Spleen (tissue), 11 donors: Measurements from ENCODE around the gene GART. TPM values are rescaled to one million over a fixed set of nuclear protein-coding genes. Genes with fewer than 3 reads are reported as not detected.
"Not testable (repeated sequence)": the region's sequence is repeated elsewhere in the genome, so short reads cannot be mapped to it uniquely, and the experiment has no call there.

Source experiments
- DNase-seq: peaks from one replicate; pipeline ENCODE4 v3.0.0-alpha.2; 2020
- H3K27ac ChIP-seq, 8 donors: fragments of 200-600 bp; sonication (generic) in 7 of 8; 1 replicate in 4 of 8; 2 replicates in 4 of 8; pipeline versions ENCODE4 v1.5.0 to v1.8.0; 2016 to 2021; ENCODE audit warnings: inconsistent platforms in 4 of 8, mild to moderate bottlenecking in 4 of 8, moderate library complexity in 1 of 8
- H3K27me3 ChIP-seq, 7 donors: fragments of 200-600 bp; sonication (generic) in 6 of 7; replicated peaks in 1 of 7; 1 replicate in 4 of 7; 2 replicates in 3 of 7; pipeline versions ENCODE4 v1.5.0 to v1.8.0; 2016 to 2021; ENCODE audit warnings: inconsistent platforms in 3 of 7, mild to moderate bottlenecking in 1 of 7
- H3K36me3 ChIP-seq, 6 donors: fragments of 200-600 bp; sonication (generic) in 5 of 6; 1 replicate in 4 of 6; 2 replicates in 2 of 6; pipeline versions ENCODE4 v1.5.0 to v1.8.0; 2016 to 2021; ENCODE audit warnings: inconsistent platforms in 2 of 6
- H3K4me1 ChIP-seq, 6 donors: fragments of 200-600 bp; sonication (generic) in 5 of 6; 1 replicate in 3 of 6; 2 replicates in 3 of 6; pipeline versions ENCODE4 v1.5.0 to v1.8.0; 2016 to 2021; ENCODE audit warnings: inconsistent platforms in 3 of 6
- H3K4me3 ChIP-seq, 8 donors: fragments of 200-600 bp; sonication (generic) in 7 of 8; 1 replicate in 4 of 8; 2 replicates in 4 of 8; pipeline versions ENCODE4 v1.5.0 to v1.8.0; 2016 to 2021; ENCODE audit warnings: inconsistent platforms in 4 of 8, mild to moderate bottlenecking in 4 of 8, moderate library complexity in 2 of 8
- H3K9me3 ChIP-seq, 8 donors: fragments of 200-600 bp; sonication (generic) in 7 of 8; 1 replicate in 4 of 8; 2 replicates in 4 of 8; pipeline versions ENCODE4 v1.5.0 to v1.8.0; 2016 to 2021; ENCODE audit warnings: inconsistent platforms in 4 of 8
- POLR2A ChIP-seq, 3 donors: fragments of 450-650 bp; IDR thresholded peaks; one replicate each; pipeline ENCODE4 v1.5.1; 2017; ENCODE audit warnings: antibody characterized with exemption in 3 of 3, mild to moderate bottlenecking in 1 of 3
- POLR2AphosphoS5 ChIP-seq, 3 donors: sonication (generic); formaldehyde crosslinking; IDR thresholded peaks; one replicate each; pipeline ENCODE4 v1.5.1; 2017; ENCODE audit warnings: antibody characterized with exemption in 3 of 3
- WGBS, 5 donors: extraction: QIAGEN DNeasy Blood & Tissue Kit in 3 of 5; methylation state at CpG; one replicate each; pipeline versions ENCODE4 v1.1.5 to v1.1.7; 2013 to 2018; 5-methylcytosine and 5-hydroxymethylcytosine counted together
- intact Hi-C: fragments of 100-400 bp; cut with DNase I; formaldehyde crosslinking; loops from one replicate; pipeline ENCODE4 v1.15.0; 2023; ENCODE audit warnings: low total_unique reads
- polyA plus RNA-seq, 3 donors: library from polyadenylated mRNA; stranded (reverse); fragments of 200-250 nt; gene quantifications; one replicate each; pipeline ENCODE4 v1.2.1, GENCODE V29; 2013
- total RNA-seq, 7 donors: library from RNA; depleted of rRNA in 3 of 7; stranded (reverse); fragments of >200 nt in 3 of 7; fragmentation: NEBNext Ultra II Directional in 4 of 7; extraction: Animal tissue kit (Norgen Biotek cat#: 25700) in 4 of 7; gene quantifications; one replicate each; pipeline versions ENCODE4 v1.1.0 to v1.2.1, GENCODE V29; 2016 to 2021
- TF ChIP-seq, protein P1 (sequence below), 11 experiments: fragments of 200-600 bp in 7 of 11; fragments of 450-650 bp in 4 of 11; sonication (generic) in 4 of 11; IDR thresholded peaks in 8 of 11; conservative IDR thresholded peaks in 3 of 11; 1 replicate in 7 of 11; 2 replicates in 4 of 11; pipeline versions ENCODE4 v1.4.0 to v1.8.0; 2016 to 2021; ENCODE audit warnings: antibody characterized with exemption in 11 of 11, inconsistent platforms in 4 of 11, mild to moderate bottlenecking in 1 of 11
- donor health status: healthy with polysubstance abuse.
- donor health status: DM: no; HTN: no; CAD: no; lungs with moderate emphysema.
- donor health status: DM: no; HTN: no; CAD: no.
- donor health status: Bipolar disorder and iron deficiency.
- donor health status: healthy.
- donor health status: DM: no; HTN: no; CAD: no.
- donor health status: DM: yes; HTN: yes; CAD: no.

Gene GART
- total and polyA plus RNA-seq, 10 donors = 14.3 to 113 (median 64.7) TPM

DNA sequence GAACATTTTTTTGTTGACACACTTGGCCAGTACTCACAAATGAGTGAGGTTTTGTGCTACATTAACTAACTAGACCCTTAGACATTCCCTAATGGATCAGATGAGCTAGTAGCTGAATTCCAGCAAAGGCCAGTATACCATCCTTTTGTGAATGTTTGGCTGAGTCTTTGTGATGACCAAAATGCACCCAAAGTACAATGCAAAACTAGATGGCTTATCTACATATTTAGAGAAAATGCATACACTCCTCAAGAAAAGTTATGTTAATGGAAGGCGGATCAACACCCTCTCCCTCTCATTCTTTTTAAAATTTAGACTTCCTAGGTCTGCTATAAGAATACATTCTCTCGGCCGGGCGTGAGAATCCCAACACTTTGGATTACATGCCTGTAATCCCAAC, 30.3 kb downstream of the GART start:
- Histone ChIP-seq H3K4me1 (peaks cover 0 to 13% (median 2%) of the 10 kb centered on the region in 6 donors), H3K27ac (no peak overlapping the region), H3K9me3 (no peaks in the 10 kb centered on the region), H3K27me3 (no peaks in the 10 kb centered on the region), H3K36me3 (peaks cover 1 to 100% (median 77%) of the 10 kb centered on the region in 6 donors), H3K4me3 (no peak overlapping the region)
- no peak for DNase-seq
- intact Hi-C loops = no loop called here
- WGBS, 5 donors = 96 to 100% (median 98%) methylated on average over 4 of the region's 4 CpGs
- TF ChIP-seq, protein P1, sequence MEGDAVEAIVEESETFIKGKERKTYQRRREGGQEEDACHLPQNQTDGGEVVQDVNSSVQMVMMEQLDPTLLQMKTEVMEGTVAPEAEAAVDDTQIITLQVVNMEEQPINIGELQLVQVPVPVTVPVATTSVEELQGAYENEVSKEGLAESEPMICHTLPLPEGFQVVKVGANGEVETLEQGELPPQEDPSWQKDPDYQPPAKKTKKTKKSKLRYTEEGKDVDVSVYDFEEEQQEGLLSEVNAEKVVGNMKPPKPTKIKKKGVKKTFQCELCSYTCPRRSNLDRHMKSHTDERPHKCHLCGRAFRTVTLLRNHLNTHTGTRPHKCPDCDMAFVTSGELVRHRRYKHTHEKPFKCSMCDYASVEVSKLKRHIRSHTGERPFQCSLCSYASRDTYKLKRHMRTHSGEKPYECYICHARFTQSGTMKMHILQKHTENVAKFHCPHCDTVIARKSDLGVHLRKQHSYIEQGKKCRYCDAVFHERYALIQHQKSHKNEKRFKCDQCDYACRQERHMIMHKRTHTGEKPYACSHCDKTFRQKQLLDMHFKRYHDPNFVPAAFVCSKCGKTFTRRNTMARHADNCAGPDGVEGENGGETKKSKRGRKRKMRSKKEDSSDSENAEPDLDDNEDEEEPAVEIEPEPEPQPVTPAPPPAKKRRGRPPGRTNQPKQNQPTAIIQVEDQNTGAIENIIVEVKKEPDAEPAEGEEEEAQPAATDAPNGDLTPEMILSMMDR (IDR thresholded peaks at IDR 0.05 in 8 of 11, conservative IDR thresholded peaks at IDR 0.05 in 3 of 11) = no peak
- TF ChIP-seq POLR2A (IDR thresholded peaks at IDR 0.05) (no peak), POLR2AphosphoS5 (IDR thresholded peaks at IDR 0.05) (no peak)

DNA sequence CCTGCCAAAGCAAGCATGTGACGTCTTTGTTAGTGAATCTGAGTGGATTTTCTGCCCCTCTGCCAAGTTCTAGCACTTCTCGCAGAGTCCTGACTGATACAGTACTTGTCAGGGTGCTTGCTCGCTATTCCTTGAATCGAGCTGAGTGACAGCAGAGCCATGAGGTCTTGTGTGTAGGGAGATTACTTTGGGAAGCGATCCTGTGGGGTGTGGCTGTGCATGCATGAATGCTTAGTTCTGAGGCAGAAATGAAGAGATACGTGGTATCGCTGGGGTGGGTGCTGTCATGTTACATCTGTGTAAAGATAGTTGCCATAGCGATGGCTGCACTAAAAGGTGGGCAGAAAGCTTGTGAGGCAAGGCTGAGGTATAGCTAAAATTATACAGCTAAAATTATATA, 31.1 kb downstream of the GART start:
- Histone ChIP-seq H3K27ac (no peak overlapping the region), H3K27me3 (no peaks in the 10 kb centered on the region), H3K36me3 (peaks cover 0 to 100% (median 70%) of the 10 kb centered on the region in 6 donors), H3K4me1 (peaks cover 0 to 13% (median 2%) of the 10 kb centered on the region in 6 donors), H3K4me3 (no peak overlapping the region), H3K9me3 (no peaks in the 10 kb centered on the region)
- DNase-seq = no peak
- intact Hi-C loops = no loop called here
- 92 to 97% (median 95%) methylated on average over 8 of the region's 8 CpGs for WGBS, 5 donors
- TF ChIP-seq POLR2AphosphoS5 (IDR thresholded peaks at IDR 0.05) (no peak), POLR2A (IDR thresholded peaks at IDR 0.05) (no peak)
- TF ChIP-seq, protein P1 (IDR thresholded peaks at IDR 0.05 in 8 of 11, conservative IDR thresholded peaks at IDR 0.05 in 3 of 11) = no peak

DNA sequence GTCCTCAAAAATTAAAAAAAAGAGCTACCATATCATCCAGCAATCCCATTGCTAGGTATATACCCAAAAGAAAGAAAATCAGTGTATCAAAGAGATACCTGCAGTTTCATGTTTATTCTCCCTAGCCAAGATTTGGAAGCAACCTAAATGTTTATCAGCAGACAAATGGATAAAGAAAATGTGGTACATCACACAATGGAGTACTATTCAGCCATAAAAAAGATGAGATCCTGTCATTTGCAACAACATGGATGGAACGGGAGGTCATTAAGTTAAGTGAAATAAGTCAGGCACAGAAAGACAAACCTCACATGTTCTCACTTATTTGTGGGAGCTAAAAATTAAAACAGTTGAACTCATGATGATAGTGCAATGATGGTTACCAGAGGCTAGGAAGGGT, 34.9 kb downstream of the GART start:
- 93 to 100% (median 98%) methylated on average over 1 of the region's 1 CpG for WGBS, 5 donors
- intact Hi-C loops, H3K4me1 ChIP-seq, H3K27me3 ChIP-seq, H3K9me3 ChIP-seq, DNase-seq, H3K4me3 ChIP-seq, H3K27ac ChIP-seq: not testable (repeated sequence)
- peaks cover 3 to 100% (median 55%) of the 10 kb centered on the region in 6 donors for H3K36me3 ChIP-seq

GRCh38 chr21:33505833-33506232, 36.1 kb downstream of the GART start:
- peaks cover 3 to 99% (median 45%) of the 10 kb centered on the region in 6 donors for H3K36me3 ChIP-seq
- H3K27me3 ChIP-seq = no peaks in the 10 kb centered on the region
- TF ChIP-seq POLR2AphosphoS5 (IDR thresholded peaks at IDR 0.05) (no peak), POLR2A (IDR thresholded peaks at IDR 0.05) (no peak)
- TF ChIP-seq, protein P1 (IDR thresholded peaks at IDR 0.05 in 8 of 11, conservative IDR thresholded peaks at IDR 0.05 in 3 of 11) = no peak
- intact Hi-C loops = no loop called here
- H3K9me3 ChIP-seq = no peaks in the 10 kb centered on the region
- DNase-seq = no peak
- H3K4me1 ChIP-seq = no peaks in the 10 kb centered on the region
- whole genome bisulfite sequencing, 5 donors = 94 to 98% (median 96%) methylated on average over 8 of the region's 8 CpGs
- H3K27ac ChIP-seq = no peak overlapping the region
- H3K4me3 ChIP-seq = no peak overlapping the region

DNA sequence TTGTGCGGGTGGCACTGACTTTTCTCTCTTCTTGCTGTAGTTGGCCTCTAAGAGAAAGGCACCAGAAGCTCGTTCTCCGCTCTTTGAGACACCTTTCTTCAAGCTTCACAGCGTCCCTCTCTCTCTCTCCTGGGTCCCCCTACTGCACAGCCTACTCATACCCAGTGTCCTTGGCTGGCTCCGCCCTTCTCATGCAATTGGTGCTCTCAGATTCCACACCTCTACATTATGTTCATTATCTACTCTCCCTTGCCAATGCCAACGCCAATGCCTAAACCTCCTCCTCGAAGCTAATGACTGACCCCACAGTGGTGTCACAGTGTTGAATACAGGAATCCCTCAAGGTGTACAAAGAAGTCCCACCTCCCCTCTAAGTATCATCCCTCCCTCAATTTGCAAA, 45.6 kb downstream of the GART start:
- TF ChIP-seq, protein P1 (IDR thresholded peaks at IDR 0.05 in 8 of 11, conservative IDR thresholded peaks at IDR 0.05 in 3 of 11) = no peak
- no peak for TF ChIP-seq POLR2AphosphoS5 (IDR thresholded peaks at IDR 0.05)
- no peak for TF ChIP-seq POLR2A (IDR thresholded peaks at IDR 0.05)
- intact Hi-C loops = no loop called here
- no peaks in the 10 kb centered on the region for H3K27me3 ChIP-seq
- no peak overlapping the region for H3K4me3 ChIP-seq
- WGBS, 5 donors = 73 to 81% (median 73%) methylated on average over 7 of the region's 7 CpGs
- H3K27ac ChIP-seq = no peak overlapping the region
- no peak for DNase-seq
- H3K9me3 ChIP-seq = no peaks in the 10 kb centered on the region
- H3K36me3 ChIP-seq = peaks cover 0 to 4% (median 0%) of the 10 kb centered on the region in 6 donors
- peaks cover 0 to 12% (median 8%) of the 10 kb centered on the region in 6 donors for H3K4me1 ChIP-seq
